Esophagus muscularis mucosa (tissue), 4 donors: ENCODE measurements around the gene BTRC. TPM values are rescaled to one million over a fixed set of nuclear protein-coding genes. Genes with fewer than 3 reads are reported as not detected.
A peak's percentile ranks its signal among the peaks of the same experiment; 100 is the strongest.

ENCODE experiments used
- DNase-seq: peaks from one replicate; pipeline ENCODE4 v3.0.0-alpha.2; 2017; ENCODE audit errors: extremely low spot score
- H3K27ac ChIP-seq, 4 donors: fragments of 200-600 bp; sonication (generic); replicated peaks in 1 of 4; 1 replicate in 3 of 4; 2 replicates in 1 of 4; pipeline ENCODE4 v1.5.1; 2016 to 2019; ENCODE audit warnings: mild to moderate bottlenecking in 1 of 4
- H3K27me3 ChIP-seq, 4 donors: fragments of 200-600 bp; sonication (generic); one replicate each; pipeline versions ENCODE4 v1.5.1 to v1.6.0; 2016 to 2019
- H3K36me3 ChIP-seq, 4 donors: fragments of 200-600 bp; sonication (generic); one replicate each; pipeline ENCODE4 v1.5.1; 2016 to 2019
- H3K4me1 ChIP-seq, 4 donors: fragments of 200-600 bp; sonication (generic); one replicate each; pipeline ENCODE4 v1.5.1; 2016 to 2019
- H3K4me3 ChIP-seq, 4 donors: fragments of 200-600 bp; sonication (generic); 1 replicate in 2 of 4; 2 replicates in 2 of 4; pipeline ENCODE4 v1.5.1; 2016 to 2019; ENCODE audit warnings: mild to moderate bottlenecking in 4 of 4, moderate library complexity in 1 of 4
- H3K9me3 ChIP-seq, 4 donors: fragments of 200-600 bp; sonication (generic); 1 replicate in 3 of 4; 2 replicates in 1 of 4; pipeline ENCODE4 v1.5.1; 2016 to 2019
- EP300 ChIP-seq: sonication (generic); formaldehyde crosslinking; IDR thresholded peaks from one replicate; pipeline ENCODE4 v1.6.1; 2017; ENCODE audit warnings: antibody characterized with exemption
- POLR2A ChIP-seq: fragments of 450-650 bp; IDR thresholded peaks from one replicate; pipeline ENCODE4 v1.6.1; 2017; ENCODE audit warnings: antibody characterized with exemption, moderate library complexity, mild to moderate bottlenecking, low read depth
- POLR2AphosphoS5 ChIP-seq, 2 donors: sonication (generic); formaldehyde crosslinking; IDR thresholded peaks; one replicate each; pipeline ENCODE4 v1.6.1; 2017; ENCODE audit warnings: antibody characterized with exemption in 2 of 2
- WGBS: methylation state at CpG from one replicate; pipeline ENCODE4 v1.1.5; 2018; 5-methylcytosine and 5-hydroxymethylcytosine counted together
- intact Hi-C: fragments of 100-400 bp; cut with DNase I; formaldehyde crosslinking; loops from one replicate; pipeline ENCODE4 v1.15.1; 2023
- total RNA-seq, 4 donors: library from RNA; depleted of rRNA; stranded (reverse); fragments of >200 nt; gene quantifications; one replicate each; pipeline versions ENCODE4 v1.1.0 to v1.2.1, GENCODE V29; 2016
- TF ChIP-seq, protein P1 (sequence below), 3 experiments: fragments of 200-600 bp in 2 of 3; fragments of 450-650 bp in 1 of 3; sonication (generic) in 2 of 3; IDR thresholded peaks; one replicate each; pipeline ENCODE4 v1.5.1; 2017 to 2019; ENCODE audit warnings: antibody characterized with exemption in 3 of 3, mild to moderate bottlenecking in 2 of 3, moderate library complexity in 1 of 3

Gene BTRC
- total RNA-seq, result 10 to 100 TPM; 10.1 to 20.0 (median 10.4) TPM

DNA sequence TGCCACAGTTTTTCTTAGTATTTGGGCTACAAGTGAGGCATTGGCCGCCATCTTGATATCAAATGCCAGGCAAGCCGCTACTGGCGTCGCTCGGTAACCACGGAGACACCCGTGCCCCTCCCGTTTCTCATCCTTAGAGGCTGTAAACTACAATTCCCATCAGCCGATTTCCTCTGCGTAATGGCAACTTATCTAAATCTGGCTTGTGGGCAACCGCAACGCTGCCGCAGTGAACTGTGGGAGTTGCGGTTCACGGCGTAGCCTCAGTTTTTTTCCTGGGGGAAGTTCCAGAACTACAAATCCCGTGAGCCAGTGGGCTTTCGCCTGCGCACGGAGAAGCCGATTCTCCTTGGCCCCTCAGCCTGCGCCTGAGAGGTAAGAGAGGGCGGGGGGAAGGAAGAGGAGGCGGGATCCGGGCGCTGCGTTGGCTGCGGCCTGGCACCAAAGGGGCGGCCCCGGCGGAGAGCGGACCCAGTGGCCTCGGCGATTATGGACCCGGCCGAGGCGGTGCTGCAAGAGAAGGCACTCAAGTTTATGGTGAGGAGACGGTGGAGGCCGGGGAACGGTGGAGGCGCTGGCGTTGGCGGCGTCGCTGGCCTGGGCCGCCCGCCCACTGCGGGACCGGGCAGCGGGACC lies at the start of gene BTRC:
TSS of gene BTRC (plus strand) at position 474 of the 636 bp plus-strand sequence. CDS start at position 490, 16 bp downstream.
- peak; percentile 99 for DNase-seq
- WGBS, result 0% methylated on average over 16 of the region's 50 CpGs

DNA sequence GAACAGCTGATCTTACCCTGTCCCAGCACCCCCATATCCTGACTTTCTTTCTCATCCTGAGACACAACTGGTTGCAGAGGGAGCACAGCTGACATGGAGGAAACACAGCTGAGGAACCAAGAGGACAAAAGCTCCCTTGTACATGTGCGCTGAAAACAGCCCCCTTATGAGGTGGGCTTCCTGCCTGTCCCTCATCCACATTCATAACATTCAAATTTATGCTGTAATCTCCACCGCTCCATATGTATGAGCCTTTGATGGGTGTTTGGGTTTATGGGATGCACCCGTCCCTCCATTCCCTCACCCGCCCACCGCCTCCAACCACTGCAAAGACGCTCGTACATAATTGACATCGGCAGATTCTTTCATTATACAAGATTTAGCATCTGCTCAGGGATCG lies 49.6 kb upstream of the BTRC start:
- Histone ChIP-seq H3K27ac (no peak overlapping the region), H3K9me3 (no peaks in the 10 kb centered on the region), H3K4me3 (no peak overlapping the region), H3K4me1 (no peaks in the 10 kb centered on the region), H3K27me3 (peaks cover 0 to 86% (median 0%) of the 10 kb centered on the region in 4 donors), H3K36me3 (no peaks in the 10 kb centered on the region)
- intact Hi-C loops, result no loop called here
- WGBS, result 96% methylated on average over 9 of the region's 9 CpGs
- TF ChIP-seq POLR2AphosphoS5 (IDR thresholded peaks at IDR 0.05), result no peak
- TF ChIP-seq, protein P1, sequence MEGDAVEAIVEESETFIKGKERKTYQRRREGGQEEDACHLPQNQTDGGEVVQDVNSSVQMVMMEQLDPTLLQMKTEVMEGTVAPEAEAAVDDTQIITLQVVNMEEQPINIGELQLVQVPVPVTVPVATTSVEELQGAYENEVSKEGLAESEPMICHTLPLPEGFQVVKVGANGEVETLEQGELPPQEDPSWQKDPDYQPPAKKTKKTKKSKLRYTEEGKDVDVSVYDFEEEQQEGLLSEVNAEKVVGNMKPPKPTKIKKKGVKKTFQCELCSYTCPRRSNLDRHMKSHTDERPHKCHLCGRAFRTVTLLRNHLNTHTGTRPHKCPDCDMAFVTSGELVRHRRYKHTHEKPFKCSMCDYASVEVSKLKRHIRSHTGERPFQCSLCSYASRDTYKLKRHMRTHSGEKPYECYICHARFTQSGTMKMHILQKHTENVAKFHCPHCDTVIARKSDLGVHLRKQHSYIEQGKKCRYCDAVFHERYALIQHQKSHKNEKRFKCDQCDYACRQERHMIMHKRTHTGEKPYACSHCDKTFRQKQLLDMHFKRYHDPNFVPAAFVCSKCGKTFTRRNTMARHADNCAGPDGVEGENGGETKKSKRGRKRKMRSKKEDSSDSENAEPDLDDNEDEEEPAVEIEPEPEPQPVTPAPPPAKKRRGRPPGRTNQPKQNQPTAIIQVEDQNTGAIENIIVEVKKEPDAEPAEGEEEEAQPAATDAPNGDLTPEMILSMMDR (IDR thresholded peaks at IDR 0.05), result no peak
- TF ChIP-seq POLR2A, result no peak
- TF ChIP-seq EP300, result no peak
- DNase-seq, result no peak

More for the DNA sequence above, at the start of gene BTRC:
- no peaks in the 10 kb centered on the region for H3K36me3 ChIP-seq
- H3K9me3 ChIP-seq, result no peaks in the 10 kb centered on the region
- TF ChIP-seq, protein P1 (IDR thresholded peaks at IDR 0.05), result no peak
- TF ChIP-seq POLR2A, result peak; percentile 53
- peak; percentile 86 to 97 for TF ChIP-seq POLR2AphosphoS5 (IDR thresholded peaks at IDR 0.05)
- no peak for TF ChIP-seq EP300
- H3K27me3 ChIP-seq, result no peaks in the 10 kb centered on the region
- H3K4me3 ChIP-seq, result peak within 1 kb of the TSS; percentile 78 to 97 (median 92)
- H3K27ac ChIP-seq, result peak within 1 kb of the TSS; percentile 89 to 96 (median 90)
- H3K4me1 ChIP-seq, result peaks cover 16 to 35% (median 22%) of the 10 kb centered on the region in 4 donors
- intact Hi-C loops, result loop anchor here (10.0 kb wide), 1 partner anchor 139 kb away; no protein-coding TSS in a partner anchor

- intact Hi-C loops, result no loop called here
- Histone ChIP-seq H3K36me3 (no peaks in the 10 kb centered on the region), H3K4me1 (peaks cover 0 to 4% (median 4%) of the 10 kb centered on the region in 4 donors), H3K4me3 (no peak overlapping the region), H3K27me3 (peaks cover 0 to 87% (median 0%) of the 10 kb centered on the region in 4 donors), H3K27ac (no peak overlapping the region), H3K9me3 (no peaks in the 10 kb centered on the region)
- 67% methylated on average over 11 of the region's 17 CpGs for WGBS
- no peak for DNase-seq
- TF ChIP-seq, protein P1 (IDR thresholded peaks at IDR 0.05), result no peak
- TF ChIP-seq EP300, result no peak
Observed at GRCh38 chr10:101305320-101306241, 48.4 kb upstream of the BTRC start.

DNA sequence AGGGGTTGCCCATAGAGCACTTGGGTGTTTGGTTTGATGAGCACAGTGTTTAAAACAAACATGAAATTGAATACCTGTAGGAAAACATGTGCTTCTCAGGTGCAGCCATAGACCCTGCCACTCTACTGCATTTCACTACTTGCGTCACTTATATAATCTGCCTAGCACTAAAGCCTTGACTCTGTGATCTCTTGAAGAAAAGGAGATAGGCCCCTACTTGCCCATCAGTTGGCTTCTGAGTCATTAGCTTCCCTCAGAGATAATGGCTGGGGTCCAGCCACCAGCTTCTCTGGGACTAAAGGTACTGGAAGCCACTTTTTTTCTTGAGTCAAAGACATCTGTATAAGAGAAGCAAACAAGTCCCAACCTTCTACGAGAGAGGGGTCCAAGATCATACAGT lies 45.9 kb upstream of the BTRC start:
- H3K27me3 ChIP-seq, result peaks cover 0 to 89% (median 0%) of the 10 kb centered on the region in 4 donors
- no peak overlapping the region for H3K4me3 ChIP-seq
- intact Hi-C loops, result no loop called here
- DNase-seq, result no peak
- H3K9me3 ChIP-seq, result no peaks in the 10 kb centered on the region
- H3K36me3 ChIP-seq, result no peaks in the 10 kb centered on the region
- H3K27ac ChIP-seq, result no peak overlapping the region
- WGBS, result 68% methylated on average over 2 of the region's 2 CpGs
- H3K4me1 ChIP-seq, result peaks cover 0 to 18% (median 15%) of the 10 kb centered on the region in 4 donors
- TF ChIP-seq EP300 (no peak), POLR2A (no peak), POLR2AphosphoS5 (IDR thresholded peaks at IDR 0.05) (no peak)
- TF ChIP-seq, protein P1 (IDR thresholded peaks at IDR 0.05), result no peak
